Prostate gland (tissue), 2 donors: ENCODE results near the gene WDFY4.

ENCODE experiments used
- POLR2A ChIP-seq: fragments of 450-650 bp; IDR thresholded peaks from one replicate; pipeline ENCODE4 v1.6.1; 2016; ENCODE audit warnings: antibody characterized with exemption, mild to moderate bottlenecking
- POLR2AphosphoS5 ChIP-seq: sonication (generic); formaldehyde crosslinking; IDR thresholded peaks from one replicate; pipeline ENCODE4 v1.6.1; 2017; ENCODE audit warnings: antibody characterized with exemption
- TF ChIP-seq, protein P1 (sequence below), 4 experiments: fragments of 200-600 bp in 2 of 4; fragments of 450-650 bp in 2 of 4; sonication (generic) in 2 of 4; IDR thresholded peaks; 1 replicate in 3 of 4; 2 replicates in 1 of 4; pipeline ENCODE4 v1.5.1; 2016 to 2019; ENCODE audit warnings: antibody characterized with exemption in 4 of 4, mild to moderate bottlenecking in 2 of 4, moderate library complexity in 2 of 4

DNA sequence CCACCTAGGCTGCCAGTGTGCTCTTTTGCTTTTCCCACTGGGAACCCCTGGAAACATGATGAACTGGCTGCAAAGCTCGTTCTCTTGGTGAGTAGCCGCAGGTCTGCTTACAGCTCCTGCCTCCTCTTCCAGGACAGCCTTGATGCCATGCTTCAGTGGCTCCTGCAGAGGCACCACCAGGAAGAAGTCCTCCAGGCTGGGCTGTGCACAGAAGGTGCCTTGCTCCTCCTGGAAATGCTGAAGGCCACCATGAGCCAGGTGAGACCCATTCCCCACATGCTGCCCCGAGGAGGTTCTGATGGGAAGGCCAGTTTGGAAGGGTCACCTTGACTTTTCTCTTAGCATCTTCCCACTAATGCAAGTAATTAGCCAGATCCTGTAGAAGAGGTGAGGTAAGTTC, 129.2 kb downstream of the WDFY4 start:
- TF ChIP-seq, protein P1, sequence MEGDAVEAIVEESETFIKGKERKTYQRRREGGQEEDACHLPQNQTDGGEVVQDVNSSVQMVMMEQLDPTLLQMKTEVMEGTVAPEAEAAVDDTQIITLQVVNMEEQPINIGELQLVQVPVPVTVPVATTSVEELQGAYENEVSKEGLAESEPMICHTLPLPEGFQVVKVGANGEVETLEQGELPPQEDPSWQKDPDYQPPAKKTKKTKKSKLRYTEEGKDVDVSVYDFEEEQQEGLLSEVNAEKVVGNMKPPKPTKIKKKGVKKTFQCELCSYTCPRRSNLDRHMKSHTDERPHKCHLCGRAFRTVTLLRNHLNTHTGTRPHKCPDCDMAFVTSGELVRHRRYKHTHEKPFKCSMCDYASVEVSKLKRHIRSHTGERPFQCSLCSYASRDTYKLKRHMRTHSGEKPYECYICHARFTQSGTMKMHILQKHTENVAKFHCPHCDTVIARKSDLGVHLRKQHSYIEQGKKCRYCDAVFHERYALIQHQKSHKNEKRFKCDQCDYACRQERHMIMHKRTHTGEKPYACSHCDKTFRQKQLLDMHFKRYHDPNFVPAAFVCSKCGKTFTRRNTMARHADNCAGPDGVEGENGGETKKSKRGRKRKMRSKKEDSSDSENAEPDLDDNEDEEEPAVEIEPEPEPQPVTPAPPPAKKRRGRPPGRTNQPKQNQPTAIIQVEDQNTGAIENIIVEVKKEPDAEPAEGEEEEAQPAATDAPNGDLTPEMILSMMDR (IDR thresholded peaks at IDR 0.05), result no peak
- no peak for TF ChIP-seq POLR2AphosphoS5
- TF ChIP-seq POLR2A, result no peak
